HepG2 (cell line): ENCODE results near the gene SHROOM1. TPM values are rescaled to one million over a fixed set of nuclear protein-coding genes. Genes with fewer than 3 reads are reported as not detected.
A peak's percentile ranks its signal among the peaks of the same experiment; 100 is the strongest.

ENCODE experiments used
- AHR ChIP-seq: IDR thresholded peaks from 2 replicates; pipeline ENCODE4 v1.6.1; 2018; ENCODE audit warnings: missing genetic modification reagents, missing compliant biosample characterization
- ATF7-NPFF ChIP-seq: sonication (generic); formaldehyde crosslinking; IDR thresholded peaks from 2 replicates; pipeline ENCODE4 v1.8.1; 2023; ENCODE audit warnings: mild to moderate bottlenecking, low read depth, missing genetic modification reagents, moderate library complexity
- HNF4G ChIP-seq, 2 experiments: sonication (generic) in 1 of 2; formaldehyde crosslinking in 1 of 2; IDR thresholded peaks; 2 replicates each; pipeline versions ENCODE4 v1.4.0 to v1.6.1; 2011 to 2020; ENCODE audit warnings: borderline replicate concordance in 2 of 2, low read depth in 2 of 2, mild to moderate bottlenecking in 2 of 2, low read length in 1 of 2, missing genetic modification reagents in 1 of 2, moderate library complexity in 1 of 2
- JUN ChIP-seq: sonication (generic); formaldehyde crosslinking; IDR thresholded peaks from 2 replicates; pipeline ENCODE4 v1.4.0; 2020; ENCODE audit warnings: mild to moderate bottlenecking, missing genetic modification reagents
- NFE2L2 ChIP-seq: fragments of 150-350 bp; IDR thresholded peaks from 2 replicates; pipeline ENCODE4 v1.6.1; 2014; ENCODE audit warnings: low read length
- NFKB2 ChIP-seq: sonication (generic); formaldehyde crosslinking; IDR thresholded peaks from 2 replicates; pipeline ENCODE4 v1.4.0; 2020; ENCODE audit warnings: missing genetic modification reagents, borderline replicate concordance
- NFYB ChIP-seq: sonication (generic); formaldehyde crosslinking; IDR thresholded peaks from 2 replicates; pipeline ENCODE4 v1.4.0; 2020; ENCODE audit warnings: missing genetic modification reagents
- NONO ChIP-seq, 2 experiments: fragments of 450-650 bp in 1 of 2; sonication (generic) in 1 of 2; formaldehyde crosslinking in 1 of 2; IDR thresholded peaks in 1 of 2; conservative IDR thresholded peaks in 1 of 2; 2 replicates each; pipeline versions ENCODE4 v1.6.1 to v1.8.0; 2017 to 2022; ENCODE audit warnings: mild to moderate bottlenecking in 1 of 2, missing genetic modification reagents in 1 of 2, moderate library complexity in 1 of 2
- PITX1 ChIP-seq: sonication (generic); formaldehyde crosslinking; IDR thresholded peaks from 2 replicates; pipeline ENCODE4 v1.5.1; 2020; ENCODE audit warnings: mild to moderate bottlenecking, missing genetic modification reagents
- RARA ChIP-seq: IDR thresholded peaks from 2 replicates; pipeline ENCODE4 v1.6.1; 2016; ENCODE audit warnings: missing genetic modification reagents, missing compliant biosample characterization
- REST ChIP-seq, 2 experiments: IDR thresholded peaks; 2 replicates each; pipeline ENCODE4 v1.6.1; 2011 to 2012; ENCODE audit warnings: low read length in 2 of 2, borderline replicate concordance in 1 of 2, low read depth in 1 of 2, mild to moderate bottlenecking in 1 of 2, moderate library complexity in 1 of 2
- RXRB ChIP-seq: IDR thresholded peaks from 2 replicates; pipeline ENCODE4 v1.6.1; 2016; ENCODE audit warnings: borderline replicate concordance, missing genetic modification reagents, missing compliant biosample characterization
- SALL1 ChIP-seq: sonication (generic); formaldehyde crosslinking; IDR thresholded peaks from 2 replicates; pipeline ENCODE4 v1.8.0; 2022; ENCODE audit warnings: mild to moderate bottlenecking, missing genetic modification reagents
- TP53 ChIP-seq: sonication (generic); formaldehyde crosslinking; conservative IDR thresholded peaks from 2 replicates; pipeline ENCODE4 v1.4.0; 2020; ENCODE audit warnings: missing genetic modification reagents
- ZBTB2 ChIP-seq: sonication (generic); formaldehyde crosslinking; IDR thresholded peaks from 2 replicates; pipeline ENCODE4 v1.8.0; 2022; ENCODE audit warnings: low read depth, missing genetic modification reagents
- ZBTB33 ChIP-seq: sonication (generic); formaldehyde crosslinking; IDR thresholded peaks from 2 replicates; pipeline ENCODE4 v1.4.0; 2020; ENCODE audit warnings: missing genetic modification reagents
- ZNF12 ChIP-seq: sonication (generic); formaldehyde crosslinking; IDR thresholded peaks from 2 replicates; pipeline ENCODE4 v1.5.0; 2020; ENCODE audit warnings: missing genetic modification reagents
- ZNF256 ChIP-seq: sonication (generic); formaldehyde crosslinking; conservative IDR thresholded peaks from 2 replicates; pipeline ENCODE4 v1.4.0; 2020; ENCODE audit warnings: missing genetic modification reagents
- ZNF34 ChIP-seq: sonication (generic); formaldehyde crosslinking; IDR thresholded peaks from 2 replicates; pipeline ENCODE4 v1.4.0; 2020; ENCODE audit warnings: mild to moderate bottlenecking, missing genetic modification reagents, borderline replicate concordance
- ZNF543 ChIP-seq: sonication (generic); formaldehyde crosslinking; IDR thresholded peaks from 2 replicates; pipeline ENCODE4 v1.4.0; 2020; ENCODE audit warnings: mild to moderate bottlenecking, missing genetic modification reagents
- ZNF580 ChIP-seq: IDR thresholded peaks from 2 replicates; pipeline ENCODE4 v1.6.1; 2016; ENCODE audit warnings: low read depth, borderline replicate concordance
- ZNF629 ChIP-seq: sonication (generic); formaldehyde crosslinking; conservative IDR thresholded peaks from 2 replicates; pipeline ENCODE4 v1.5.0; 2020; ENCODE audit warnings: missing genetic modification reagents
- polyA plus RNA-seq, 8 experiments: library from polyadenylated mRNA; depleted of rRNA in 3 of 8; stranded (reverse) in 7 of 8; unstranded in 1 of 8; fragments of >200 nt; fragmentation: Illumina TruSeq in 4 of 8; extraction: Trizol in 4 of 8; gene quantifications; 2 replicates each; pipeline versions ENCODE4 v1.2.1 to v1.2.3, GENCODE V29; 2011 to 2016; ENCODE audit warnings: low read depth in 4 of 8, missing spikeins in 1 of 8, mixed read lengths in 1 of 8; ENCODE audit not compliant: insufficient read depth in 1 of 8
- total RNA-seq, 5 experiments: library from RNA; depleted of rRNA; stranded (reverse); fragments of >200 nt; fragmentation: Illumina TruSeq; extraction: Trizol; gene quantifications; 2 replicates each; pipeline ENCODE4 v1.2.3, GENCODE V29; 2016; ENCODE audit warnings: low read depth in 1 of 5

The SHROOM1 gene
- total and polyA plus RNA-seq, 2 of the 13 experiments (the other 11 are each of a cell fraction or from before 2014, with no cell fraction given) = 18.2 to 25.7 TPM

- TF ChIP-seq REST (IDR thresholded peaks at IDR 0.05; ENCODE audit: borderline replicate concordance in 1 of 2, low read depth in 1 of 2, low read length in 2 of 2) (peak in 1 of 2 experiments; percentile 76; a peak in 2 of 4 replicates), SALL1 (CRISPR knock-in tag) (peak; percentile 97), NFKB2 (CRISPR knock-in tag) (no peak), ZNF543 (CRISPR knock-in tag) (peak; percentile 41; the same call in 1 of the 2 replicates), ZBTB2 (CRISPR knock-in tag) (no peak; the same call in 1 of the 2 replicates), ZBTB33 (CRISPR knock-in tag) (peak; percentile 85), ATF7-NPFF (CRISPR knock-in tag) (peak; percentile 53; the same call in 1 of the 2 replicates), NFE2L2 (no peak), AHR (CRISPR knock-in tag) (no peak), ZNF34 (CRISPR knock-in tag) (no peak), RARA (CRISPR knock-in tag) (peak; percentile 74), NONO (IDR thresholded peaks at IDR 0.05) (no peak), NONO (CRISPR knock-in tag; conservative IDR thresholded peaks at IDR 0.05) (peak; percentile 62), PITX1 (CRISPR knock-in tag) (peak; percentile 77; the same call in 1 of the 2 replicates), JUN (CRISPR knock-in tag) (no peak), ZNF629 (CRISPR knock-in tag) (peak; percentile 34), ZNF580 (peak; percentile 79), ZNF12 (peak; percentile 43; the same call in 1 of the 2 replicates), TP53 (CRISPR knock-in tag) (0 out of 2 replicates have a peak, but pooled peaks have one; percentile 25), ZNF256 (no peak; the same call in 1 of the 2 replicates), NFYB (CRISPR knock-in tag) (no peak), HNF4G (IDR thresholded peaks at IDR 0.05; ENCODE audit: borderline replicate concordance, low read depth, low read length) (peak; percentile 99), HNF4G (CRISPR knock-in tag; IDR thresholded peaks at IDR 0.05; ENCODE audit: borderline replicate concordance, low read depth) (peak; percentile 89; the same call in 1 of the 2 replicates), RXRB (CRISPR knock-in tag) (peak; percentile 88)
These were observed 23.1 kb downstream of the SHROOM1 start (continued) for GRCh38 chr5:132807163-132807838.
